ENCODE results near the gene PBRM1. TPM values are rescaled to one million over a fixed set of nuclear protein-coding genes. Genes with fewer than 3 reads are reported as not detected.

Gene PBRM1
- total and polyA plus RNA-seq, 2 of the 13 experiments (the other 11 are each of a cell fraction or from before 2014, with no cell fraction given): 10.9 to 33.2 TPM

GRCh38 chr3:52561028-52561747, 124.5 kb downstream of the PBRM1 start (continued):
- TF ChIP-seq ZBTB42 (CRISPR knock-in tag; IDR thresholded peaks at IDR 0.05) (no peak), AKAP8 (CRISPR knock-in tag; IDR thresholded peaks at IDR 0.05) (no peak), GABPA (IDR thresholded peaks at IDR 0.05; ENCODE audit: low read depth, low read length) (no peak), GABPA (CRISPR knock-in tag; IDR thresholded peaks at IDR 0.05; ENCODE audit: low read depth) (no peak), ATAD3A (CRISPR knock-in tag; IDR thresholded peaks at IDR 0.05) (no peak)

GRCh38 chr3:52558436-52558835, 127.3 kb downstream of the PBRM1 start:
- ATAC-seq (no peak), DNase-seq (ENCODE audit: low spot score) (no peak), FAIRE-seq (no peak)
- in situ Hi-C loops (cut with HindIII; ENCODE audit: extremely low pct_ligation_motif_present, low pct_unique_long_range_greater_than_20kb) (no loop called here), intact Hi-C loops (cut with micrococcal nuclease; ENCODE audit: unreplicated experiment) (no loop called here)
- no peak overlapping the region for H3K4me3 ChIP-seq (replicated peaks in 1 of 3; ENCODE audit: insufficient read depth in 1 of 3, low read depth in 2 of 3, low read length in 3 of 3)
- H3K4me2 ChIP-seq (ENCODE audit: low read depth, low read length): no peak overlapping the region
- no peak overlapping the region for H3K27ac ChIP-seq (ENCODE audit: extremely low read length, insufficient read depth, low read length)
- no peaks in the 10 kb centered on the region for H3K79me2 ChIP-seq (ENCODE audit: insufficient read depth, low read length)
- H4K20me1 ChIP-seq (ENCODE audit: insufficient read depth, low read length): no peaks in the 10 kb centered on the region
- H3K9me3 ChIP-seq (ENCODE audit: low read length): no peaks in the 10 kb centered on the region
- CTCF ChIA-PET (ENCODE audit: low intra/inter-chr PET ratio, low total read pairs): no interaction called here
- H3K9ac ChIP-seq (ENCODE audit: insufficient read depth, low read depth, low read length): no peak overlapping the region
- H3K36me3 ChIP-seq (replicated peaks in 1 of 2; ENCODE audit: control insufficient read depth in 1 of 2, insufficient read depth in 2 of 2, low read length in 2 of 2): peaks cover 22 to 82% of the 10 kb centered on the region in 2 experiments
- no TSS peak for BruUV-seq (replicated peaks)
- no peaks in the 10 kb centered on the region for H3K27me3 ChIP-seq (ENCODE audit: control insufficient read depth in 1 of 2, insufficient read depth in 2 of 2, low read length in 2 of 2)
- H2AFZ ChIP-seq (ENCODE audit: low read length): no peak overlapping the region
- POLR2A ChIA-PET: interaction anchor here (1.8 kb wide), 1 partner anchor 22 kb away, joined by 5 read pairs; the partner anchor contains the start of gene UQCC5
- no peaks in the 10 kb centered on the region for H3K4me1 ChIP-seq (ENCODE audit: insufficient read depth, low read length)
- 98% methylated on average over 5 of the region's 5 CpGs for WGBS (ENCODE audit: low lambda C conversion rate)
- no peak for TF ChIP-seq HMGA1 (CRISPR knock-in tag; conservative IDR thresholded peaks at IDR 0.05)
- no peak for TF ChIP-seq ZNF407 (CRISPR knock-in tag; IDR thresholded peaks at IDR 0.05; ENCODE audit: not compliant biosample characterization)
- TF ChIP-seq KLF15 (CRISPR knock-in tag; IDR thresholded peaks at IDR 0.05; ENCODE audit: borderline replicate concordance): no peak
- TF ChIP-seq MAFG (CRISPR knock-in tag; IDR thresholded peaks at IDR 0.05): no peak
- TF ChIP-seq NFRKB (IDR thresholded peaks at IDR 0.05): no peak
- TF ChIP-seq NFIB (CRISPR knock-in tag; IDR thresholded peaks at IDR 0.05; ENCODE audit: borderline replicate concordance): no peak
- no peak for TF ChIP-seq TCF12 (IDR thresholded peaks at IDR 0.05)
- no peak for TF ChIP-seq TCF12 (CRISPR knock-in tag; IDR thresholded peaks at IDR 0.05)
- TF ChIP-seq ZNF138 (CRISPR knock-in tag; IDR thresholded peaks at IDR 0.05; ENCODE audit: low read depth): no peak
- TF ChIP-seq NCOR1 (IDR thresholded peaks at IDR 0.05; ENCODE audit: borderline replicate concordance, low read length): no peak
- TF ChIP-seq REXO4 (CRISPR knock-in tag; IDR thresholded peaks at IDR 0.05; ENCODE audit: borderline replicate concordance): no peak
- no peak for TF ChIP-seq ATRX (CRISPR knock-in tag; IDR thresholded peaks at IDR 0.05; ENCODE audit: borderline replicate concordance)
